OCI-LY3 (cell line): Measurements from ENCODE around the gene ART5.

Experiments used
- H2AFZ ChIP-seq: fragments of 200-600, 300-600 bp; shearing (Covaris generic); 2 replicates; pipeline ENCODE4 v1.6.0; 2014; ENCODE audit warnings: antibody characterized with exemption, low read depth, low read length
- H3K27ac ChIP-seq: fragments of 200-600, 300-600 bp; sonication (generic); 2 replicates; pipeline ENCODE4 v1.5.1; 2014; ENCODE audit warnings: mild to moderate bottlenecking, low read length, moderate library complexity, mixed read lengths
- H3K27me3 ChIP-seq: fragments of 200-600, 300-600 bp; sonication (generic); 2 replicates; pipeline ENCODE4 v1.6.1; 2014; ENCODE audit warnings: low read depth, low read length, mixed read lengths
- H3K36me3 ChIP-seq: fragments of 200-600, 300-600 bp; sonication (generic); replicated peaks from 2 replicates; pipeline ENCODE3; 2014; ENCODE audit warnings: low read depth, low read length, mixed read lengths
- H3K4me1 ChIP-seq: fragments of 300-600, 200-600 bp; sonication (generic); 2 replicates; pipeline ENCODE4 v1.6.1; 2014; ENCODE audit warnings: low read length, mixed read lengths
- H3K4me2 ChIP-seq: fragments of 200-600, 300-600 bp; sonication (generic); 2 replicates; pipeline ENCODE4 v1.6.1; 2014; ENCODE audit warnings: low read length, mixed read lengths
- H3K4me3 ChIP-seq: fragments of 300-600, 200-600 bp; sonication (generic); 2 replicates; pipeline ENCODE4 v1.5.1; 2014; ENCODE audit warnings: antibody characterized with exemption, mild to moderate bottlenecking, low read length, moderate library complexity
- H3K79me2 ChIP-seq: fragments of 300-600, 200-600 bp; shearing (Covaris generic); 2 replicates; pipeline ENCODE4 v1.6.1; 2014; ENCODE audit warnings: mild to moderate bottlenecking, low read length, mixed read lengths
- H3K9ac ChIP-seq: fragments of 300-600, 200-600 bp; shearing (Covaris generic); 2 replicates; pipeline ENCODE4 v1.6.0; 2014; ENCODE audit warnings: mild to moderate bottlenecking, low read length, moderate library complexity
- H3K9me3 ChIP-seq: fragments of 200-600, 300-600 bp; shearing (Covaris generic); 2 replicates; pipeline ENCODE4 v1.6.1; 2014; ENCODE audit warnings: low read length, mixed read lengths; ENCODE audit not compliant: insufficient read depth
- H4K20me1 ChIP-seq: fragments of 200-600, 300-600 bp; sonication (generic); 2 replicates; pipeline ENCODE4 v1.6.1; 2016; ENCODE audit warnings: low read length, mixed read lengths; ENCODE audit not compliant: insufficient read depth
- EZH2phosphoT487 ChIP-seq: fragments of 200-600 bp; shearing (Covaris generic); IDR thresholded peaks from 2 replicates; pipeline ENCODE4 v1.6.1; 2018; ENCODE audit warnings: antibody characterized with exemption, mixed run types, low read depth
- TF ChIP-seq, protein P1 (sequence below): fragments of 200-600, 300-600 bp; sonication (generic); IDR thresholded peaks from 2 replicates; pipeline ENCODE4 v1.5.1; 2014; ENCODE audit warnings: antibody characterized with exemption, low read length, low read depth

The ART5 gene

DNA sequence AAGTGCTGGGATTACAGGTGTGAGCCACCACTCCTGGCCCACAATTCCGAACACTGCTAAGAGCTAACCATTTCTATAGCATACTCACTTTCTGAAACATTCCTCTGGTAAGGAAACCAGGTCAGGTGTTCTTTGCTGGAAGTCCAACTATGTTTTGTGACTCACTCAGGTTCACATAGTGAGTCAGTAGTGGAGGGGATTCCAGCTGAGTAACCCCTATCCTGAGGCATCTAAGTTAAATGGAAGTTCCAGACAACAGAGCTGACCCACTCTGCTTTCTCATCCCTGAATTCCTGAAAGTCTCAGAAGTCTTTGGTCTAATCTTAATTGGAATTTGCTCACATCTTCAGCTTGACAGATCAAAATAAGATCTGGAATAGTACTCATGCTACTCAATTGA, 32.4 kb upstream of the ART5 start:
- Histone ChIP-seq H3K9ac (no peak overlapping the region), H3K27ac (no peak overlapping the region), H3K79me2 (no peaks in the 10 kb centered on the region), H3K36me3 (peaks cover 54% of the 10 kb centered on the region), H3K4me1 (peaks cover 6% of the 10 kb centered on the region; the same call in 1 of the 2 replicates), H3K4me3 (no peak overlapping the region), H3K9me3 (no peaks in the 10 kb centered on the region), H2AFZ (no peak overlapping the region), H3K27me3 (no peaks in the 10 kb centered on the region), H3K4me2 (no peak overlapping the region), H4K20me1 (no peaks in the 10 kb centered on the region)
- TF ChIP-seq EZH2phosphoT487: no peak
- TF ChIP-seq, protein P1, sequence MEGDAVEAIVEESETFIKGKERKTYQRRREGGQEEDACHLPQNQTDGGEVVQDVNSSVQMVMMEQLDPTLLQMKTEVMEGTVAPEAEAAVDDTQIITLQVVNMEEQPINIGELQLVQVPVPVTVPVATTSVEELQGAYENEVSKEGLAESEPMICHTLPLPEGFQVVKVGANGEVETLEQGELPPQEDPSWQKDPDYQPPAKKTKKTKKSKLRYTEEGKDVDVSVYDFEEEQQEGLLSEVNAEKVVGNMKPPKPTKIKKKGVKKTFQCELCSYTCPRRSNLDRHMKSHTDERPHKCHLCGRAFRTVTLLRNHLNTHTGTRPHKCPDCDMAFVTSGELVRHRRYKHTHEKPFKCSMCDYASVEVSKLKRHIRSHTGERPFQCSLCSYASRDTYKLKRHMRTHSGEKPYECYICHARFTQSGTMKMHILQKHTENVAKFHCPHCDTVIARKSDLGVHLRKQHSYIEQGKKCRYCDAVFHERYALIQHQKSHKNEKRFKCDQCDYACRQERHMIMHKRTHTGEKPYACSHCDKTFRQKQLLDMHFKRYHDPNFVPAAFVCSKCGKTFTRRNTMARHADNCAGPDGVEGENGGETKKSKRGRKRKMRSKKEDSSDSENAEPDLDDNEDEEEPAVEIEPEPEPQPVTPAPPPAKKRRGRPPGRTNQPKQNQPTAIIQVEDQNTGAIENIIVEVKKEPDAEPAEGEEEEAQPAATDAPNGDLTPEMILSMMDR: no peak

DNA sequence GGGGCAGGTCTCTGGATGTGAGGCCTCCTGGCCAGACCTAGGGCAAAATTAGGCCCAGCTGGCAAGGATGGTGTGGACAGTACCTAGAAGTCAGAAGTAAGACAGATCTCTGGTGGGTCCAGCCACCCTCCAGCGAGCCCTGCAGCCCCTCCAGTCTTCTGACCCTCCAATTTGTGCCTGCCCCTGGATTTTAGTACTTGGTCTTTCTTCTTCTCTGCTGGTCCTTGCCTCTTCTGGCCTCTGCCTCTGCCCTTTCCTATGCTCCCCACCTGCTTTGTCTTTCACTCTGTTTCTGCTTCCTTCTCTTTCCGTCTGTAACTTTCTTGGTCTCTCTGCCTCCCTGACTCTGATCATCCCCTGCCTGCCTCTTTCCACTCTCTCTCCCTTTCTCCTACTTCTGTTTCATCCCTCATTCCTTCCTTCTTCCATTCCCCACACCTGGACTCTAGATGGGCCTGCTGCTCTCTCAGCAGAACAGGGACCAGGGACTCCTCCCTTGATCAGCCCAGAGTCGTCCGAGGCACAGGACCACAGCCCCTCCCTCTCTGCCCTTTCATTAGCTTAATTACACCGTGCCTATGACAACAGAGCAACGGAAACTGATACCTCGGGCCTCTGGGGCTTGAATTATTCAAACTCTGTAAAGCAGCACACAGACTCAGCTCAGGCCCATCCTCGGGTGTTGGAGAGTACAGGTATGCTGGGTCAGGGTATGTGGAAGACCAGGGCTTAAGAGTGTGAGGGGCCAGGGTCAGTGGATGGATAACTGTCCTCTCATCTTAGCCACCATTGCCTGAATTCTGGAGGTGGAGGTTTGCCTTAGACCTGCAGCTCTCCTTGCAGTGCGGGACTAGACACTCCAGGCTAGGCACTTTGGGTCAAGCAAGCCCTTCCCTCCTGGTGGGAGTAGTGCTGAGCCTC, 29.8 kb upstream of the ART5 start, which contains the start of gene CHRNA10:
Gene CHRNA10, minus strand, starts transcription at position 51 of the 921 bp plus-strand sequence. CDS start 72 bp downstream, outside the sequence.
- Histone ChIP-seq H3K4me2 (no peak within 1 kb of the TSS; the same call in 1 of the 2 replicates), H3K4me3 (no peak within 1 kb of the TSS), H3K36me3 (peaks cover 40% of the 10 kb centered on the region), H3K79me2 (no peaks in the 10 kb centered on the region), H2AFZ (no peak within 1 kb of the TSS), H3K9ac (no peak within 1 kb of the TSS), H3K27ac (peak within 1 kb of the TSS; percentile 27; the same call in 1 of the 2 replicates), H4K20me1 (no peaks in the 10 kb centered on the region), H3K4me1 (peaks cover 6% of the 10 kb centered on the region; the same call in 1 of the 2 replicates), H3K9me3 (no peaks in the 10 kb centered on the region), H3K27me3 (no peaks in the 10 kb centered on the region)
- TF ChIP-seq EZH2phosphoT487: no peak

DNA sequence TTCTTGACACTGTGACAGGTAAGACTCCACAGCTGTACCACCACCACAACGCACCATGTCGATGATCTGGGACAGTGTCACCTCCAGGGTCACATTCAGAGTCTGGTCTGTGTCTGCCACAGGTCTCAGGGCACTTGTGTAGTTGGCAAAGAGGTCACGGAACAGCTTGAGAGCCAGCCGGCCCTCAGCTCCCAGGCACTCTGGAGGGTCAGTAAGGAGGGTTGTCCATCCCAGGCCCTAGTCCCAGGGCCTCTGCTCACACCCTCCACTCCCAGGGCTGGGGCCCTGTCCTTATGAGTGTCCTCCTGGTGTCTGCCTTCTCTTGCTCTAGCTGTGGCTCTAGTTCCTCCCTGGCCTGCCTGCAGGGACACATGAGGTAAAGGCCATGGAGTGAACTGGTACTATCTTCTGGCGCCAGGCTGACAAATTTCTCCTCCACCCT, 28.0 kb upstream of the ART5 start:
- no peaks in the 10 kb centered on the region for H3K27me3 ChIP-seq
- H3K27ac ChIP-seq: no peak overlapping the region
- H2AFZ ChIP-seq: no peak overlapping the region
- TF ChIP-seq EZH2phosphoT487: no peak
- TF ChIP-seq, protein P1: no peak
- no peak overlapping the region for H3K4me2 ChIP-seq
- H3K4me1 ChIP-seq: peaks cover 6% of the 10 kb centered on the region; the same call in 1 of the 2 replicates
- peaks cover 23% of the 10 kb centered on the region for H3K36me3 ChIP-seq
- H3K79me2 ChIP-seq: no peaks in the 10 kb centered on the region
- no peak overlapping the region for H3K4me3 ChIP-seq
- no peak overlapping the region for H3K9ac ChIP-seq
- no peaks in the 10 kb centered on the region for H3K9me3 ChIP-seq
- no peaks in the 10 kb centered on the region for H4K20me1 ChIP-seq

DNA sequence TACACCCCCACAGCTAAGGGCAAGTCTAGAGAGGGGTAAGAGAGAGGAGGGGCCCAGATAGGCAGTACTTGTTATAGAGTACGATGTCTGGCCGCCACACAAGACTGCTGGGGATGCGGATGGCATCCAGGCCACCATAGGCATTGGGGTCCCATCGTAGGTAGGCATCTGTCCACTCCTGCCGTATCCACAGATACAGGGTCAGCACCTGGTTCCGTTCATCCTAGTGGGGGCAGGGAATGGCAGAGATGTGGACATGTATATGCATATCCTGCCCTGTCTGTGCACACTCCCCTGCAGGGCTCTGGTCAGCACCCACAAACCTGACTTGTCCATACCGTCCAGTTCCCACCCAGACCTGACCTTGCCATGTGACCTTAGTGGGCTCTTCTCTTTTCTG, 27.3 kb upstream of the ART5 start:
- no peaks in the 10 kb centered on the region for H3K27me3 ChIP-seq
- H3K9me3 ChIP-seq: no peaks in the 10 kb centered on the region
- no peak overlapping the region for H3K27ac ChIP-seq
- no peak overlapping the region for H3K4me2 ChIP-seq
- H3K36me3 ChIP-seq: peaks cover 22% of the 10 kb centered on the region
- H3K4me3 ChIP-seq: no peak overlapping the region
- peaks cover 6% of the 10 kb centered on the region; the same call in 1 of the 2 replicates for H3K4me1 ChIP-seq
- no peaks in the 10 kb centered on the region for H3K79me2 ChIP-seq
- no peak overlapping the region for H3K9ac ChIP-seq
- H2AFZ ChIP-seq: no peak overlapping the region
- TF ChIP-seq EZH2phosphoT487: no peak
- TF ChIP-seq, protein P1: no peak
- H4K20me1 ChIP-seq: no peaks in the 10 kb centered on the region
